Measurements from ENCODE around the gene RHOC. TPM values are rescaled to one million over a fixed set of nuclear protein-coding genes. Genes with fewer than 3 reads are reported as not detected.

RHOC gene
- total and polyA plus RNA-seq, 4 donors: 50.4 to 102 (median 68.8) TPM

DNA sequence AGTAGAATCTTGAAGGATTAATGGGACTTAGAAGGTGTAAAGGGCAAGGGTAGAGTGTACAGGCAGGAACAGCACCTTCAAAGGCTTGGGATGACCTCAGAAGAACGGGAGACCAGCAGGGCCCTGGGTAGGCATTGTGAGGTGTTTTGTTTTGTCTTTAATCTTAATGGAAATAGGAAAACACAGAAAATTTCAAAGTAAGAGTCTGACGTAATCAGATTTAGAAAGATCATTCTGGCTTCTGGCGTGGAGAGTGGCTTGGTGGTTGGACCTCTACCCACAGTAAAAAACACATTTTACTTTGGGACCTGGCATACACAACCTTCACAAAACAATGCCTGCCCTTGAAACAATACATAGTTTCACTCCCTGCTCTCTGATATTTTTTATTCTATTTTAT, 28.3 kb downstream of the RHOC start:
- H3K9me3 ChIP-seq (ENCODE audit: control insufficient read depth in 4 of 4, low read length in 3 of 4): no peaks in the 10 kb centered on the region
- 95% methylated on average over 3 of the region's 3 CpGs for WGBS
- H3K36me3 ChIP-seq (ENCODE audit: control insufficient read depth in 4 of 4, insufficient read depth in 3 of 4, low read depth in 1 of 4, low read length in 3 of 4): no peaks in the 10 kb centered on the region
- H3K4me1 ChIP-seq (ENCODE audit: control insufficient read depth in 4 of 4, insufficient read depth in 4 of 4, low read length in 3 of 4): peaks cover 0 to 21% (median 15%) of the 10 kb centered on the region in 4 donors
- H3K27ac ChIP-seq (ENCODE audit: low read depth in 1 of 2, low read length in 2 of 2): no peak overlapping the region
- H3K27me3 ChIP-seq (ENCODE audit: control insufficient read depth in 4 of 4, insufficient read depth in 4 of 4, low read length in 3 of 4): no peaks in the 10 kb centered on the region
- H3K9ac ChIP-seq (ENCODE audit: low read depth in 1 of 2, low read length in 2 of 2): no peak overlapping the region
- TF ChIP-seq YY1 (IDR thresholded peaks at IDR 0.05): no peak
- no peak for TF ChIP-seq EGR1 (IDR thresholded peaks at IDR 0.05; ENCODE audit: low read depth in 2 of 2)
- no peak for TF ChIP-seq RAD21 (IDR thresholded peaks at IDR 0.05)
- no peak for TF ChIP-seq FOXA2 (IDR thresholded peaks at IDR 0.05)
- TF ChIP-seq, protein P1, sequence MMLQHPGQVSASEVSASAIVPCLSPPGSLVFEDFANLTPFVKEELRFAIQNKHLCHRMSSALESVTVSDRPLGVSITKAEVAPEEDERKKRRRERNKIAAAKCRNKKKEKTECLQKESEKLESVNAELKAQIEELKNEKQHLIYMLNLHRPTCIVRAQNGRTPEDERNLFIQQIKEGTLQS (IDR thresholded peaks at IDR 0.05): no peak
- TF ChIP-seq JUND (IDR thresholded peaks at IDR 0.05): no peak
- TF ChIP-seq, protein P2, sequence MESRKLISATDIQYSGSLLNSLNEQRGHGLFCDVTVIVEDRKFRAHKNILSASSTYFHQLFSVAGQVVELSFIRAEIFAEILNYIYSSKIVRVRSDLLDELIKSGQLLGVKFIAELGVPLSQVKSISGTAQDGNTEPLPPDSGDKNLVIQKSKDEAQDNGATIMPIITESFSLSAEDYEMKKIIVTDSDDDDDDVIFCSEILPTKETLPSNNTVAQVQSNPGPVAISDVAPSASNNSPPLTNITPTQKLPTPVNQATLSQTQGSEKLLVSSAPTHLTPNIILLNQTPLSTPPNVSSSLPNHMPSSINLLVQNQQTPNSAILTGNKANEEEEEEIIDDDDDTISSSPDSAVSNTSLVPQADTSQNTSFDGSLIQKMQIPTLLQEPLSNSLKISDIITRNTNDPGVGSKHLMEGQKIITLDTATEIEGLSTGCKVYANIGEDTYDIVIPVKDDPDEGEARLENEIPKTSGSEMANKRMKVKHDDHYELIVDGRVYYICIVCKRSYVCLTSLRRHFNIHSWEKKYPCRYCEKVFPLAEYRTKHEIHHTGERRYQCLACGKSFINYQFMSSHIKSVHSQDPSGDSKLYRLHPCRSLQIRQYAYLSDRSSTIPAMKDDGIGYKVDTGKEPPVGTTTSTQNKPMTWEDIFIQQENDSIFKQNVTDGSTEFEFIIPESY (IDR thresholded peaks at IDR 0.05): no peak
- no peak for TF ChIP-seq REST (IDR thresholded peaks at IDR 0.05)
- no peak for TF ChIP-seq HNF4G (IDR thresholded peaks at IDR 0.05)
- TF ChIP-seq NR2F2 (IDR thresholded peaks at IDR 0.05): no peak
- no peak for TF ChIP-seq HNF4A (conservative IDR thresholded peaks at IDR 0.05)
- no peak for TF ChIP-seq FOXA1 (IDR thresholded peaks at IDR 0.05)
- no peak for TF ChIP-seq GABPA (IDR thresholded peaks at IDR 0.05 in 1 of 2, conservative IDR thresholded peaks at IDR 0.05 in 1 of 2)
- no peak for TF ChIP-seq RXRA (IDR thresholded peaks at IDR 0.05)
- TF ChIP-seq, protein P3, sequence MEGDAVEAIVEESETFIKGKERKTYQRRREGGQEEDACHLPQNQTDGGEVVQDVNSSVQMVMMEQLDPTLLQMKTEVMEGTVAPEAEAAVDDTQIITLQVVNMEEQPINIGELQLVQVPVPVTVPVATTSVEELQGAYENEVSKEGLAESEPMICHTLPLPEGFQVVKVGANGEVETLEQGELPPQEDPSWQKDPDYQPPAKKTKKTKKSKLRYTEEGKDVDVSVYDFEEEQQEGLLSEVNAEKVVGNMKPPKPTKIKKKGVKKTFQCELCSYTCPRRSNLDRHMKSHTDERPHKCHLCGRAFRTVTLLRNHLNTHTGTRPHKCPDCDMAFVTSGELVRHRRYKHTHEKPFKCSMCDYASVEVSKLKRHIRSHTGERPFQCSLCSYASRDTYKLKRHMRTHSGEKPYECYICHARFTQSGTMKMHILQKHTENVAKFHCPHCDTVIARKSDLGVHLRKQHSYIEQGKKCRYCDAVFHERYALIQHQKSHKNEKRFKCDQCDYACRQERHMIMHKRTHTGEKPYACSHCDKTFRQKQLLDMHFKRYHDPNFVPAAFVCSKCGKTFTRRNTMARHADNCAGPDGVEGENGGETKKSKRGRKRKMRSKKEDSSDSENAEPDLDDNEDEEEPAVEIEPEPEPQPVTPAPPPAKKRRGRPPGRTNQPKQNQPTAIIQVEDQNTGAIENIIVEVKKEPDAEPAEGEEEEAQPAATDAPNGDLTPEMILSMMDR (IDR thresholded peaks at IDR 0.05; ENCODE audit: low read depth, low read length, missing input control): no peak
- TF ChIP-seq TAF1 (conservative IDR thresholded peaks at IDR 0.05): no peak
- no peak for TF ChIP-seq MAX (IDR thresholded peaks at IDR 0.05)
- no peak overlapping the region for H3K4me3 ChIP-seq (ENCODE audit: low read depth in 1 of 3, low read length in 3 of 3)
- DNase-seq (ENCODE audit: low spot score): no peak

GRCh38 chr1:112677501-112677900, 29.4 kb downstream of the RHOC start:
- DNase-seq (ENCODE audit: low spot score): no peak
- no peaks in the 10 kb centered on the region for H3K36me3 ChIP-seq (ENCODE audit: control insufficient read depth in 4 of 4, insufficient read depth in 3 of 4, low read depth in 1 of 4, low read length in 3 of 4)
- H3K4me1 ChIP-seq (ENCODE audit: control insufficient read depth in 4 of 4, insufficient read depth in 4 of 4, low read length in 3 of 4): peaks cover 0 to 26% (median 21%) of the 10 kb centered on the region in 4 donors
- no peaks in the 10 kb centered on the region for H3K27me3 ChIP-seq (ENCODE audit: control insufficient read depth in 4 of 4, insufficient read depth in 4 of 4, low read length in 3 of 4)
- 98% methylated on average over 4 of the region's 4 CpGs for WGBS
- no peaks in the 10 kb centered on the region for H3K9me3 ChIP-seq (ENCODE audit: control insufficient read depth in 4 of 4, low read length in 3 of 4)
- H3K9ac ChIP-seq (ENCODE audit: low read depth in 1 of 2, low read length in 2 of 2): no peak overlapping the region
- no peak overlapping the region for H3K4me3 ChIP-seq (ENCODE audit: low read depth in 1 of 3, low read length in 3 of 3)
- H3K27ac ChIP-seq (ENCODE audit: low read depth in 1 of 2, low read length in 2 of 2): no peak overlapping the region
- no peak for TF ChIP-seq EGR1 (IDR thresholded peaks at IDR 0.05; ENCODE audit: low read depth in 2 of 2)
- TF ChIP-seq NR2F2 (IDR thresholded peaks at IDR 0.05): no peak
- TF ChIP-seq FOXA1 (IDR thresholded peaks at IDR 0.05): no peak
- no peak for TF ChIP-seq TAF1 (conservative IDR thresholded peaks at IDR 0.05)
- no peak for TF ChIP-seq SP1 (IDR thresholded peaks at IDR 0.05)
- no peak for TF ChIP-seq GABPA (IDR thresholded peaks at IDR 0.05 in 1 of 2, conservative IDR thresholded peaks at IDR 0.05 in 1 of 2)
- TF ChIP-seq RAD21 (IDR thresholded peaks at IDR 0.05): no peak
- TF ChIP-seq REST (IDR thresholded peaks at IDR 0.05): no peak
- TF ChIP-seq, protein P3 (IDR thresholded peaks at IDR 0.05; ENCODE audit: low read depth, low read length, missing input control): no peak
- TF ChIP-seq RXRA (IDR thresholded peaks at IDR 0.05): no peak
- no peak for TF ChIP-seq HNF4G (IDR thresholded peaks at IDR 0.05)

Data from liver (tissue), 9 donors.